RWPE2 (cell line): Measurements from ENCODE around the gene PRKAR1A.

Experiments
- ATAC-seq: fragments of 200-7000 bp; cut with Tn5 transposase; 3 replicates; pipeline ENCODE4 v1.9.1; 2021; ENCODE audit warnings: low read depth
- DNase-seq: peaks from one replicate; pipeline ENCODE4 v3.0.0-alpha.2; 2020; ENCODE audit warnings: low spot score
- H3K27ac ChIP-seq: fragments of 450-650 bp; 2 replicates; pipeline ENCODE4 v1.5.1; 2017; ENCODE audit warnings: mild to moderate bottlenecking; ENCODE audit not compliant: poor library complexity, severe bottlenecking
- H3K27me3 ChIP-seq: fragments of 250-450 bp; sonication (Bioruptor Pico); 2 replicates; pipeline ENCODE4 v1.5.1; 2021; ENCODE audit warnings: mild to moderate bottlenecking, moderate library complexity; ENCODE audit not compliant: insufficient read depth, poor library complexity, severe bottlenecking
- H3K36me3 ChIP-seq: fragments of 250-450 bp; sonication (Bioruptor Pico); 2 replicates; pipeline ENCODE4 v1.5.1; 2020; ENCODE audit warnings: low read depth, mild to moderate bottlenecking, moderate library complexity
- H3K4me1 ChIP-seq: fragments of 250-450 bp; sonication (Bioruptor Pico); 2 replicates; pipeline ENCODE4 v1.5.1; 2021; ENCODE audit warnings: mild to moderate bottlenecking, moderate library complexity; ENCODE audit not compliant: insufficient read depth, poor library complexity, severe bottlenecking
- H3K4me3 ChIP-seq: fragments of 250-450 bp; sonication (Bioruptor Pico); 2 replicates; pipeline ENCODE4 v1.5.1; 2021; ENCODE audit warnings: mild to moderate bottlenecking, moderate library complexity; ENCODE audit not compliant: severe bottlenecking
- H3K9me3 ChIP-seq: fragments of 250-450 bp; sonication (Bioruptor Pico); 2 replicates; pipeline ENCODE4 v1.5.1; 2021; ENCODE audit warnings: mild to moderate bottlenecking, moderate library complexity; ENCODE audit not compliant: severe bottlenecking
- CTCF ChIP-seq: fragments of 450-650 bp; IDR thresholded peaks from one replicate; pipeline ENCODE4 v1.5.1; 2017; ENCODE audit warnings: mild to moderate bottlenecking, moderate library complexity; ENCODE audit not compliant: poor library complexity, severe bottlenecking

PRKAR1A gene

GRCh38 chr17:68599552-68600066 lies 87.4 kb downstream of the PRKAR1A start:
- H3K4me3 ChIP-seq: no peak overlapping the region
- no peaks in the 10 kb centered on the region for H3K9me3 ChIP-seq
- DNase-seq (no peak), ATAC-seq (no peak)
- no peaks in the 10 kb centered on the region for H3K4me1 ChIP-seq
- TF ChIP-seq CTCF: no peak
- H3K27ac ChIP-seq: no peak overlapping the region
- peaks cover 53% of the 10 kb centered on the region for H3K27me3 ChIP-seq
- H3K36me3 ChIP-seq: no peaks in the 10 kb centered on the region

GRCh38 chr17:68600067-68600930 lies 88.1 kb downstream of the PRKAR1A start:
- Histone ChIP-seq H3K9me3 (no peaks in the 10 kb centered on the region), H3K27me3 (peaks cover 53% of the 10 kb centered on the region)
- TF ChIP-seq CTCF: peak; percentile 26

More at GRCh38 chr17:68600067-68600930, 88.1 kb downstream of the PRKAR1A start:
- no peak for DNase-seq
- Histone ChIP-seq H3K4me1 (no peaks in the 10 kb centered on the region), H3K27ac (no peak overlapping the region), H3K36me3 (no peaks in the 10 kb centered on the region), H3K4me3 (peak overlapping the region; percentile 20)
- peak; percentile 68 for ATAC-seq
